MM.1S (cell line): ENCODE results near the gene LHPP.
A peak's percentile ranks its signal among the peaks of the same experiment; 100 is the strongest.

Experiments used
- DNase-seq: peaks from one replicate; pipeline ENCODE4 v3.0.0-alpha.2; 2015
- H2AFZ ChIP-seq: fragments of 300-600 bp; sonication (generic); 2 replicates; pipeline ENCODE4 v1.6.0; 2016; ENCODE audit warnings: antibody characterized with exemption, low read length
- H3F3A ChIP-seq: fragments of 300-600 bp; sonication (generic); 2 replicates; pipeline ENCODE4 v1.6.1; 2016; ENCODE audit warnings: mild to moderate bottlenecking, antibody characterized with exemption, low read length, moderate library complexity, mixed read lengths; ENCODE audit not compliant: insufficient read depth
- H3K27ac ChIP-seq: fragments of 300-600 bp; sonication (generic); 2 replicates; pipeline ENCODE4 v1.5.1; 2016; ENCODE audit warnings: mild to moderate bottlenecking, low read length
- H3K27me3 ChIP-seq: fragments of 300-600 bp; sonication (generic); replicated peaks from 2 replicates; pipeline ENCODE4 v1.6.0; 2016; ENCODE audit warnings: low read length; ENCODE audit not compliant: insufficient read depth
- H3K36me3 ChIP-seq: fragments of 300-600 bp; sonication (generic); replicated peaks from 2 replicates; pipeline ENCODE4 v1.6.1; 2016; ENCODE audit warnings: mild to moderate bottlenecking, low read length, mixed read lengths; ENCODE audit not compliant: insufficient read depth
- H3K4me1 ChIP-seq: fragments of 300-600 bp; sonication (generic); 2 replicates; pipeline ENCODE4 v1.6.1; 2016; ENCODE audit warnings: low read length, mixed read lengths
- H3K4me2 ChIP-seq: fragments of 300-600 bp; sonication (generic); 2 replicates; pipeline ENCODE4 v1.6.0; 2016; ENCODE audit warnings: low read depth, low read length
- H3K4me3 ChIP-seq: fragments of 300-600 bp; sonication (generic); 2 replicates; pipeline ENCODE4 v1.5.1; 2016; ENCODE audit warnings: low read length, mixed read lengths
- H3K79me2 ChIP-seq: fragments of 300-600 bp; sonication (generic); 2 replicates; pipeline ENCODE4 v1.6.1; 2016; ENCODE audit warnings: mixed run types, low read length, mixed read lengths
- H3K9ac ChIP-seq: fragments of 300-600 bp; sonication (generic); 2 replicates; pipeline ENCODE4 v1.6.1; 2016; ENCODE audit warnings: low read length, mixed read lengths
- H3K9me2 ChIP-seq: fragments of 300-600 bp; sonication (generic); replicated peaks from 2 replicates; pipeline ENCODE4 v1.6.1; 2016; ENCODE audit warnings: mild to moderate bottlenecking, low read length, mixed read lengths; ENCODE audit not compliant: insufficient read depth
- H3K9me3 ChIP-seq: fragments of 300-600 bp; sonication (generic); replicated peaks from 2 replicates; pipeline ENCODE4 v1.6.1; 2016; ENCODE audit warnings: mild to moderate bottlenecking, low read length, mixed read lengths; ENCODE audit not compliant: insufficient read depth
- H4K20me1 ChIP-seq: fragments of 300-600 bp; sonication (generic); 2 replicates; pipeline ENCODE4 v1.6.1; 2016; ENCODE audit warnings: mild to moderate bottlenecking, low read length, moderate library complexity, mixed read lengths; ENCODE audit not compliant: insufficient read depth
- EZH2 ChIP-seq: fragments of 300-600 bp; sonication (generic); optimal IDR thresholded peaks from 2 replicates; pipeline ENCODE3; 2017; ENCODE audit warnings: low read depth, mild to moderate bottlenecking, antibody characterized with exemption, low read length, mixed read lengths
- EZH2phosphoT487 ChIP-seq: fragments of 300-600 bp; sonication (generic); IDR thresholded peaks from 2 replicates; pipeline ENCODE4 v1.6.1; 2018; ENCODE audit warnings: antibody characterized with exemption, low read length
- TF ChIP-seq, protein P1 (sequence below): fragments of 300-600 bp; sonication (generic); IDR thresholded peaks from 2 replicates; pipeline ENCODE4 v1.5.1; 2016; ENCODE audit warnings: antibody characterized with exemption, low read length, mixed read lengths

LHPP gene

DNA sequence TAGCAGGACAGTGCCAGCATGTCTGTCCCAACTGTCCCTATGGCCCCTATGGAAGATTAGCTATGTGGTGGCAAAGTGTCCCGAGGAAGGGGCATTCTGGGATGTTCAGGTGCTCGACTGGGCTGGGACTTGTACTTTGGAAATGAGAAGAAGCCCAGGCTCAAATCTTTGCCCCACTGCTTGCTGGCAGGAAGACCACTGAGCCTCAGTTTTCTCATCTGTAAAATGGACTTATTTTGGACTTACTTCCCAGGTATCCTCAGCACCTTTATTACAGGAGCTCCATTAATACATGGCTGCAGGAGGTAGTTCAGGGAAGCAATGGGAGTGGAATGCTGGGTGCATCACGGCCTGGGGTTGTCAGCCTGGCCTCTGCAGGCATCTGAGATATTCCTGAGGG lies 71.2 kb downstream of the LHPP start:
- no peaks in the 10 kb centered on the region; the same call in 1 of the 2 replicates for H3K4me1 ChIP-seq
- no peaks in the 10 kb centered on the region for H3F3A ChIP-seq
- H3K4me3 ChIP-seq: no peak overlapping the region
- no peaks in the 10 kb centered on the region for H4K20me1 ChIP-seq
- no peaks in the 10 kb centered on the region for H3K9me2 ChIP-seq
- no peaks in the 10 kb centered on the region for H3K9me3 ChIP-seq
- no peak overlapping the region for H3K27ac ChIP-seq
- H3K36me3 ChIP-seq: no peaks in the 10 kb centered on the region
- H3K4me2 ChIP-seq: no peak overlapping the region
- H2AFZ ChIP-seq: no peak overlapping the region
- TF ChIP-seq EZH2phosphoT487 (no peak), EZH2 (no peak)
- TF ChIP-seq, protein P1, sequence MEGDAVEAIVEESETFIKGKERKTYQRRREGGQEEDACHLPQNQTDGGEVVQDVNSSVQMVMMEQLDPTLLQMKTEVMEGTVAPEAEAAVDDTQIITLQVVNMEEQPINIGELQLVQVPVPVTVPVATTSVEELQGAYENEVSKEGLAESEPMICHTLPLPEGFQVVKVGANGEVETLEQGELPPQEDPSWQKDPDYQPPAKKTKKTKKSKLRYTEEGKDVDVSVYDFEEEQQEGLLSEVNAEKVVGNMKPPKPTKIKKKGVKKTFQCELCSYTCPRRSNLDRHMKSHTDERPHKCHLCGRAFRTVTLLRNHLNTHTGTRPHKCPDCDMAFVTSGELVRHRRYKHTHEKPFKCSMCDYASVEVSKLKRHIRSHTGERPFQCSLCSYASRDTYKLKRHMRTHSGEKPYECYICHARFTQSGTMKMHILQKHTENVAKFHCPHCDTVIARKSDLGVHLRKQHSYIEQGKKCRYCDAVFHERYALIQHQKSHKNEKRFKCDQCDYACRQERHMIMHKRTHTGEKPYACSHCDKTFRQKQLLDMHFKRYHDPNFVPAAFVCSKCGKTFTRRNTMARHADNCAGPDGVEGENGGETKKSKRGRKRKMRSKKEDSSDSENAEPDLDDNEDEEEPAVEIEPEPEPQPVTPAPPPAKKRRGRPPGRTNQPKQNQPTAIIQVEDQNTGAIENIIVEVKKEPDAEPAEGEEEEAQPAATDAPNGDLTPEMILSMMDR: no peak
- H3K79me2 ChIP-seq: no peaks in the 10 kb centered on the region
- DNase-seq: no peak
- no peak overlapping the region for H3K9ac ChIP-seq
- no peaks in the 10 kb centered on the region for H3K27me3 ChIP-seq

DNA sequence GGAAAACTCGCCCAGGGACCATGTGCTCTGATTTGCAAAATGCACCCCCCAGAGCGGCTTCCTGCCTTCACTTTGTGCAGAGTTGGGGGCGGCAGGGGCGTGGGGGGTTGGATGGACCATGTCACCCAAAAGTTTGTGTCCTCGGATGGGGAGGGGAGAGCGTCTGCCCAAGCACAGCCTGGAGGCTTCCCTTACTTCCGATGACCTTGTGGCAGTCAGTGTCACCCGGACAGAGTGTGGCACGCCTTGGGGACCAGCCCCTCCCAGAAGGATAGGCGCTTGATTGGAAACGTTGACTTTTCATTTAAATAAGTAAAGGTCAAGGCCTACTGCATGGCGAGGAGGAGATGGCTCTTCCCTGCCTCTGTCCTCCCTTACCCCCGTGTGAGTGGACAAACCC lies 71.6 kb downstream of the LHPP start:
- Histone ChIP-seq H3K9me2 (no peaks in the 10 kb centered on the region), H3K27ac (no peak overlapping the region), H3K9ac (no peak overlapping the region), H3K9me3 (no peaks in the 10 kb centered on the region), H3K79me2 (no peaks in the 10 kb centered on the region), H3K36me3 (no peaks in the 10 kb centered on the region), H3F3A (no peaks in the 10 kb centered on the region), H3K4me2 (no peak overlapping the region), H2AFZ (no peak overlapping the region), H3K4me1 (no peaks in the 10 kb centered on the region; the same call in 1 of the 2 replicates), H3K4me3 (no peak overlapping the region), H4K20me1 (no peaks in the 10 kb centered on the region), H3K27me3 (no peaks in the 10 kb centered on the region)
- TF ChIP-seq EZH2phosphoT487: no peak
- no peak for TF ChIP-seq EZH2
- TF ChIP-seq, protein P1: no peak
- no peak for DNase-seq

- Histone ChIP-seq H3K36me3 (no peaks in the 10 kb centered on the region), H2AFZ (no peak overlapping the region), H3K9me3 (no peaks in the 10 kb centered on the region), H3K9me2 (no peaks in the 10 kb centered on the region), H3K79me2 (no peaks in the 10 kb centered on the region), H3F3A (no peaks in the 10 kb centered on the region), H3K27ac (no peak overlapping the region), H3K27me3 (no peaks in the 10 kb centered on the region), H3K4me1 (no peaks in the 10 kb centered on the region; the same call in 1 of the 2 replicates), H4K20me1 (no peaks in the 10 kb centered on the region), H3K4me3 (no peak overlapping the region), H3K4me2 (no peak overlapping the region), H3K9ac (no peak overlapping the region)
- TF ChIP-seq, protein P1: peak; percentile 37
- TF ChIP-seq EZH2 (no peak), EZH2phosphoT487 (no peak)
- no peak for DNase-seq
Measured at GRCh38 chr10:124534231-124534798, 72.7 kb downstream of the LHPP start.
